GM18526 (cell line): ENCODE data around the gene PLA2G6.

Experiments
- POLR2A ChIP-seq: IDR thresholded peaks from 3 replicates; pipeline ENCODE4 v1.6.1; 2011; ENCODE audit not compliant: insufficient read length; ENCODE audit errors: extremely low read depth

The PLA2G6 gene

GRCh38 chr22:38133331-38133730 lies 48.3 kb downstream of the PLA2G6 start:
- TF ChIP-seq POLR2A: no peak

GRCh38 chr22:38132794-38133193 lies 48.8 kb downstream of the PLA2G6 start:
- no peak for TF ChIP-seq POLR2A

- no peak for TF ChIP-seq POLR2A
Measured at GRCh38 chr22:38132136-38132535, 49.5 kb downstream of the PLA2G6 start.

- TF ChIP-seq POLR2A: no peak
Measured at GRCh38 chr22:38131399-38131798, 50.2 kb downstream of the PLA2G6 start.

GRCh38 chr22:38129856-38130255 lies 51.8 kb downstream of the PLA2G6 start:
- no peak for TF ChIP-seq POLR2A

- no peak for TF ChIP-seq POLR2A
Measured at GRCh38 chr22:38129021-38129420, 52.6 kb downstream of the PLA2G6 start.

GRCh38 chr22:38127869-38128268 lies 53.8 kb downstream of the PLA2G6 start:
- TF ChIP-seq POLR2A: no peak

- no peak for TF ChIP-seq POLR2A
Measured at GRCh38 chr22:38126928-38127668, 54.5 kb downstream of the PLA2G6 start.

- no peak for TF ChIP-seq POLR2A
Measured at GRCh38 chr22:38125751-38126201, 55.9 kb downstream of the PLA2G6 start.

GRCh38 chr22:38125038-38125610 lies 56.5 kb downstream of the PLA2G6 start:
- TF ChIP-seq POLR2A: no peak

GRCh38 chr22:38124236-38124974 lies 57.2 kb downstream of the PLA2G6 start:
- TF ChIP-seq POLR2A: no peak

GRCh38 chr22:38122616-38123015 lies 59.0 kb downstream of the PLA2G6 start:
- TF ChIP-seq POLR2A: no peak

GRCh38 chr22:38120359-38121110 lies 61.1 kb downstream of the PLA2G6 start:
- TF ChIP-seq POLR2A: no peak

GRCh38 chr22:38118182-38118581 lies 63.4 kb downstream of the PLA2G6 start:
- no peak for TF ChIP-seq POLR2A

- no peak for TF ChIP-seq POLR2A
Measured at GRCh38 chr22:38115423-38116205, 66.0 kb downstream of the PLA2G6 start.
